Glomerular endothelial cell (primary cell): ENCODE results near the gene MROH2A. TPM values are rescaled to one million over a fixed set of nuclear protein-coding genes. Genes with fewer than 3 reads are reported as not detected.
"Not testable (repeated sequence)": the region's sequence is repeated elsewhere in the genome, so short reads cannot be mapped to it uniquely, and the experiment has no call there.

Experiments
- DNase-seq: peaks from one replicate; pipeline ENCODE4 v3.0.0-alpha.2; 2011; ENCODE audit warnings: low read depth, low spot score; ENCODE audit errors: extremely low read depth
- total RNA-seq: library from RNA; depleted of rRNA; stranded (reverse); fragments of >200 nt; gene quantifications from 2 replicates; pipeline ENCODE4 v1.2.3, GENCODE V29; 2015

MROH2A gene
- not detected in 2 replicates for total RNA-seq

- no peak for DNase-seq
Observed at GRCh38 chr2:233778030-233778429, at the start of gene MROH2A. MROH2A (plus strand) TSS chr2:233778330; CDS start chr2:233779359, 1,029 bp downstream.

GRCh38 chr2:233728723-233729301, 49.3 kb upstream of the MROH2A start, which contains the start of gene UGT1A3:
UGT1A3 (plus strand) TSS chr2:233729042; CDS start chr2:233729127, 85 bp downstream.
- DNase-seq = no peak

GRCh38 chr2:233736868-233737653, 41.1 kb upstream of the MROH2A start:
- not testable (repeated sequence) for DNase-seq

- no peak for DNase-seq
Observed at GRCh38 chr2:233740870-233741269, 37.3 kb upstream of the MROH2A start.

GRCh38 chr2:233743464-233744259, 34.5 kb upstream of the MROH2A start:
- no peak for DNase-seq

- no peak for DNase-seq
Observed at GRCh38 chr2:233745073-233745755, 32.9 kb upstream of the MROH2A start.

- DNase-seq = not testable (repeated sequence)
Observed at GRCh38 chr2:233745838-233746237, 32.3 kb upstream of the MROH2A start.

GRCh38 chr2:233746475-233747282, 31.5 kb upstream of the MROH2A start:
- DNase-seq = no peak

- DNase-seq = no peak
Observed at GRCh38 chr2:233747283-233747544, 30.9 kb upstream of the MROH2A start.

GRCh38 chr2:233750689-233751088, 27.4 kb upstream of the MROH2A start:
- not testable (repeated sequence) for DNase-seq

GRCh38 chr2:233751212-233752009, 26.7 kb upstream of the MROH2A start:
- DNase-seq = not testable (repeated sequence)

GRCh38 chr2:233754872-233755611, 23.1 kb upstream of the MROH2A start:
- DNase-seq = no peak

- no peak for DNase-seq
Observed at GRCh38 chr2:233756429-233757081, 21.6 kb upstream of the MROH2A start.

GRCh38 chr2:233758141-233758540, 20.0 kb upstream of the MROH2A start:
- DNase-seq = no peak

- no peak for DNase-seq
Observed at GRCh38 chr2:233758849-233759248, 19.3 kb upstream of the MROH2A start.

- DNase-seq = no peak
Observed at GRCh38 chr2:233760043-233760442, 18.1 kb upstream of the MROH2A start, which contains the start of gene UGT1A1. UGT1A1 (plus strand) TSS chr2:233760270; CDS start chr2:233760288, 18 bp downstream.

- no peak for DNase-seq
Observed at GRCh38 chr2:233761040-233761769, 16.9 kb upstream of the MROH2A start.
